Esophagus muscularis mucosa (tissue), 4 donors: ENCODE data around the gene ARRDC4. TPM values are rescaled to one million over a fixed set of nuclear protein-coding genes. Genes with fewer than 3 reads are reported as not detected.
A peak's percentile ranks its signal among the peaks of the same experiment; 100 is the strongest.

Source experiments
- DNase-seq: peaks from one replicate; pipeline ENCODE4 v3.0.0-alpha.2; 2017; ENCODE audit errors: extremely low spot score
- H3K27ac ChIP-seq, 4 donors: fragments of 200-600 bp; sonication (generic); replicated peaks in 1 of 4; 1 replicate in 3 of 4; 2 replicates in 1 of 4; pipeline ENCODE4 v1.5.1; 2016 to 2019; ENCODE audit warnings: mild to moderate bottlenecking in 1 of 4
- H3K27me3 ChIP-seq, 4 donors: fragments of 200-600 bp; sonication (generic); one replicate each; pipeline versions ENCODE4 v1.5.1 to v1.6.0; 2016 to 2019
- H3K36me3 ChIP-seq, 4 donors: fragments of 200-600 bp; sonication (generic); one replicate each; pipeline ENCODE4 v1.5.1; 2016 to 2019
- H3K4me1 ChIP-seq, 4 donors: fragments of 200-600 bp; sonication (generic); one replicate each; pipeline ENCODE4 v1.5.1; 2016 to 2019
- H3K4me3 ChIP-seq, 4 donors: fragments of 200-600 bp; sonication (generic); 1 replicate in 2 of 4; 2 replicates in 2 of 4; pipeline ENCODE4 v1.5.1; 2016 to 2019; ENCODE audit warnings: mild to moderate bottlenecking in 4 of 4, moderate library complexity in 1 of 4
- H3K9me3 ChIP-seq, 4 donors: fragments of 200-600 bp; sonication (generic); 1 replicate in 3 of 4; 2 replicates in 1 of 4; pipeline ENCODE4 v1.5.1; 2016 to 2019
- CTCF ChIP-seq, 3 experiments: fragments of 200-600 bp in 2 of 3; fragments of 450-650 bp in 1 of 3; sonication (generic) in 2 of 3; IDR thresholded peaks; one replicate each; pipeline ENCODE4 v1.5.1; 2017 to 2019; ENCODE audit warnings: antibody characterized with exemption in 3 of 3, mild to moderate bottlenecking in 2 of 3, moderate library complexity in 1 of 3
- EP300 ChIP-seq: sonication (generic); formaldehyde crosslinking; IDR thresholded peaks from one replicate; pipeline ENCODE4 v1.6.1; 2017; ENCODE audit warnings: antibody characterized with exemption
- POLR2A ChIP-seq: fragments of 450-650 bp; IDR thresholded peaks from one replicate; pipeline ENCODE4 v1.6.1; 2017; ENCODE audit warnings: antibody characterized with exemption, moderate library complexity, mild to moderate bottlenecking, low read depth
- POLR2AphosphoS5 ChIP-seq, 2 donors: sonication (generic); formaldehyde crosslinking; IDR thresholded peaks; one replicate each; pipeline ENCODE4 v1.6.1; 2017; ENCODE audit warnings: antibody characterized with exemption in 2 of 2
- WGBS: methylation state at CpG from one replicate; pipeline ENCODE4 v1.1.5; 2018; 5-methylcytosine and 5-hydroxymethylcytosine counted together
- intact Hi-C: fragments of 100-400 bp; cut with DNase I; formaldehyde crosslinking; loops from one replicate; pipeline ENCODE4 v1.15.1; 2023
- total RNA-seq, 4 donors: library from RNA; depleted of rRNA; stranded (reverse); fragments of >200 nt; gene quantifications; one replicate each; pipeline versions ENCODE4 v1.1.0 to v1.2.1, GENCODE V29; 2016

Gene ARRDC4
- total RNA-seq, 4 donors from 2014 or later, result 115 to 135 (median 128) TPM

- H3K9me3 ChIP-seq, result no peaks in the 10 kb centered on the region
- H3K27me3 ChIP-seq, result no peaks in the 10 kb centered on the region
- H3K4me3 ChIP-seq, result no peak overlapping the region
- DNase-seq, result no peak
- WGBS, result 69% methylated on average over 2 of the region's 2 CpGs
- peak overlapping the region; percentile 4 to 99 (median 26) for H3K27ac ChIP-seq
- intact Hi-C loops, result no loop called here
- peaks cover 26 to 71% (median 48%) of the 10 kb centered on the region in 4 donors for H3K36me3 ChIP-seq
- no peak for TF ChIP-seq POLR2A
- no peak for TF ChIP-seq EP300
- no peak for TF ChIP-seq POLR2AphosphoS5 (IDR thresholded peaks at IDR 0.05)
- no peak for TF ChIP-seq CTCF (IDR thresholded peaks at IDR 0.05)
- H3K4me1 ChIP-seq, result peaks cover 20 to 85% (median 78%) of the 10 kb centered on the region in 4 donors
These were observed 7.4 kb downstream of the ARRDC4 start for GRCh38 chr15:97967881-97968280.

GRCh38 chr15:97968380-97968779 lies 7.9 kb downstream of the ARRDC4 start:
- 14% methylated on average over 1 of the region's 1 CpG for WGBS
- peaks cover 26 to 76% (median 50%) of the 10 kb centered on the region in 4 donors for H3K36me3 ChIP-seq

GRCh38 chr15:97972366-97972765 lies 11.9 kb downstream of the ARRDC4 start:
- no peaks in the 10 kb centered on the region for H3K27me3 ChIP-seq
- H3K27ac ChIP-seq, result peak overlapping the region in 3 of 4 donors; percentile 5 to 99 (median 50)
- peaks cover 2 to 58% (median 44%) of the 10 kb centered on the region in 4 donors for H3K4me1 ChIP-seq
- TF ChIP-seq POLR2AphosphoS5 (IDR thresholded peaks at IDR 0.05) (peak in 1 of 2 donors; percentile 5), EP300 (no peak)
- H3K36me3 ChIP-seq, result peaks cover 26 to 75% (median 43%) of the 10 kb centered on the region in 4 donors
- intact Hi-C loops, result no loop called here
- H3K9me3 ChIP-seq, result no peaks in the 10 kb centered on the region
- WGBS, result 0% methylated on average over 1 of the region's 1 CpG
- no peak overlapping the region for H3K4me3 ChIP-seq
- DNase-seq, result no peak

More at GRCh38 chr15:97968380-97968779, 7.9 kb downstream of the ARRDC4 start:
- DNase-seq, result no peak
- intact Hi-C loops, result no loop called here
- no peaks in the 10 kb centered on the region for H3K9me3 ChIP-seq
- H3K27me3 ChIP-seq, result no peaks in the 10 kb centered on the region
- peak overlapping the region; percentile 4 to 99 (median 34) for H3K27ac ChIP-seq
- no peak overlapping the region for H3K4me3 ChIP-seq
- TF ChIP-seq CTCF (IDR thresholded peaks at IDR 0.05) (no peak), POLR2AphosphoS5 (IDR thresholded peaks at IDR 0.05) (peak in 1 of 2 donors; percentile 59), EP300 (no peak), POLR2A (no peak)
- H3K4me1 ChIP-seq, result peaks cover 18 to 80% (median 73%) of the 10 kb centered on the region in 4 donors

- intact Hi-C loops, result no loop called here
- no peak overlapping the region for H3K4me3 ChIP-seq
- peak overlapping the region in 1 of 4 donors; percentile 31 for H3K27ac ChIP-seq
- H3K9me3 ChIP-seq, result no peaks in the 10 kb centered on the region
- no peak for DNase-seq
- peaks cover 2 to 58% (median 35%) of the 10 kb centered on the region in 4 donors for H3K4me1 ChIP-seq
- H3K36me3 ChIP-seq, result peaks cover 10 to 40% (median 21%) of the 10 kb centered on the region in 4 donors
- no peaks in the 10 kb centered on the region for H3K27me3 ChIP-seq
- TF ChIP-seq CTCF (IDR thresholded peaks at IDR 0.05) (no peak), EP300 (no peak), POLR2A (no peak), POLR2AphosphoS5 (IDR thresholded peaks at IDR 0.05) (no peak)
- 84% methylated on average over 8 of the region's 8 CpGs for WGBS
These were observed 15.6 kb downstream of the ARRDC4 start for GRCh38 chr15:97976129-97976528.

DNA sequence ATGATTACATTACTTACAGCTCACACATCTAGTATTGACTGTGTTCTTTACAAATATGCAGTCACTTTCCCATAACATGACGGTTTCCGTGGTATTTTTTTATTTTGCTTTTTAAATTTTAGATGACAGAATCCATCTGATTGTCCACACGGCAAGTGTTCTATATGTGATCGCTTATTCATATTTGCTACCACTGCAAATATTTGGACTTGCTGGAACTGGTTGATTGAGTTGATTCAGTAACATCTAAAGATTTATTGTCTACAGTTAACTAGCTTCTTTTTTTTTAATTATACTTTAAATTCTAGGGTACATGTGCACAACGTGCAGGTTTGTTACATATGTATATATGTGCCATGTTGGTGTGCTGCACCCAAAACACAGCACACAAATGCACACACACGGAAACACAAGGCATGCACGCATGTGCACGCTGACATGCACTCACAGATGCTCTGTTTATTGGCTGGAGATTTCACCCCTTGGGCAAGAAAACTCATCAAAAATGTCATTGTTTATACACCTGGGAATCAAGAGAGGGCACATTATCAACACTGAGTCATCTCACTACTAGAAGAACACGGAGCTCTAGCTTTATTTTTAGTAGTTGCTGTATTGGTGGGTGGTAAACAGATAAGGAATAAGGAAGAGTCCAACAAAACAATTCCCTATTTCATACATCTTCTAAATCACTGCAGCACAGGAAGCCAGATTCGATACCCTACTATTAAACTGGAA lies 16.4 kb downstream of the ARRDC4 start:
- intact Hi-C loops, result no loop called here
- 74% methylated on average over 10 of the region's 10 CpGs for WGBS
- H3K4me1 ChIP-seq, result peaks cover 2 to 50% (median 27%) of the 10 kb centered on the region in 4 donors

More for the DNA sequence above, 16.4 kb downstream of the ARRDC4 start:
- H3K36me3 ChIP-seq, result peaks cover 2 to 31% (median 13%) of the 10 kb centered on the region in 4 donors
- no peak for DNase-seq
- no peaks in the 10 kb centered on the region for H3K27me3 ChIP-seq
- H3K9me3 ChIP-seq, result no peaks in the 10 kb centered on the region
- no peak for TF ChIP-seq POLR2A
- peak in 1 of 2 donors; percentile 16 for TF ChIP-seq POLR2AphosphoS5 (IDR thresholded peaks at IDR 0.05)
- no peak for TF ChIP-seq EP300
- no peak for TF ChIP-seq CTCF (IDR thresholded peaks at IDR 0.05)
- H3K4me3 ChIP-seq, result no peak overlapping the region
- H3K27ac ChIP-seq, result peak overlapping the region in 2 of 4 donors; percentile 35 to 39
